Mucosa of rectum (tissue), 2 donors: Measurements from ENCODE around the gene FLNC.

ENCODE experiments used
- H3K27ac ChIP-seq, 2 donors: one replicate each; pipeline ENCODE4 v1.7.0; 2013; ENCODE audit warnings: inconsistent platforms in 2 of 2, low read depth in 2 of 2, low read length in 2 of 2
- H3K27me3 ChIP-seq, 2 donors: one replicate each; pipeline ENCODE4 v1.7.0; 2013; ENCODE audit warnings: low read length in 2 of 2; ENCODE audit not compliant: control insufficient read depth in 2 of 2, insufficient read depth in 2 of 2
- H3K36me3 ChIP-seq, 2 donors: one replicate each; pipeline ENCODE4 v1.7.0; 2013; ENCODE audit warnings: low read length in 2 of 2; ENCODE audit not compliant: control insufficient read depth in 2 of 2, insufficient read depth in 2 of 2
- H3K4me1 ChIP-seq, 2 donors: one replicate each; pipeline ENCODE4 v1.7.0; 2013; ENCODE audit warnings: low read length in 2 of 2, mild to moderate bottlenecking in 1 of 2; ENCODE audit not compliant: control insufficient read depth in 2 of 2, insufficient read depth in 2 of 2
- H3K4me3 ChIP-seq, 2 donors: one replicate each; pipeline ENCODE4 v1.7.0; 2013; ENCODE audit warnings: low read length in 2 of 2
- H3K9ac ChIP-seq, 2 donors: one replicate each; pipeline ENCODE4 v1.7.0; 2013; ENCODE audit warnings: low read length in 2 of 2, low read depth in 1 of 2, mild to moderate bottlenecking in 1 of 2
- H3K9me3 ChIP-seq, 2 donors: one replicate each; pipeline ENCODE4 v1.7.0; 2013; ENCODE audit warnings: low read length in 2 of 2; ENCODE audit not compliant: control insufficient read depth in 2 of 2
- donor health status: healthy.
- donor health status: Normal muscosa, but diverticular disease.

Gene FLNC

GRCh38 chr7:128879461-128879938 lies 49.3 kb downstream of the FLNC start:
- Histone ChIP-seq H3K27me3 (no peaks in the 10 kb centered on the region), H3K9me3 (no peaks in the 10 kb centered on the region), H3K36me3 (no peaks in the 10 kb centered on the region), H3K9ac (no peak overlapping the region), H3K4me1 (peaks cover 13 to 18% of the 10 kb centered on the region in 2 donors), H3K27ac (no peak overlapping the region), H3K4me3 (no peak overlapping the region)

GRCh38 chr7:128879939-128880746 lies 49.9 kb downstream of the FLNC start:
- Histone ChIP-seq H3K27ac (no peak overlapping the region), H3K4me3 (no peak overlapping the region), H3K9ac (no peak overlapping the region), H3K4me1 (peaks cover 6 to 13% of the 10 kb centered on the region in 2 donors), H3K36me3 (no peaks in the 10 kb centered on the region), H3K27me3 (no peaks in the 10 kb centered on the region), H3K9me3 (no peaks in the 10 kb centered on the region)

GRCh38 chr7:128880791-128881457 lies 50.7 kb downstream of the FLNC start:
- peaks cover 6 to 10% of the 10 kb centered on the region in 2 donors for H3K4me1 ChIP-seq
- no peak overlapping the region for H3K9ac ChIP-seq
- no peak overlapping the region for H3K4me3 ChIP-seq
- H3K27me3 ChIP-seq, result no peaks in the 10 kb centered on the region
- no peak overlapping the region for H3K27ac ChIP-seq
- no peaks in the 10 kb centered on the region for H3K36me3 ChIP-seq
- H3K9me3 ChIP-seq, result no peaks in the 10 kb centered on the region

- H3K27ac ChIP-seq, result no peak overlapping the region
- no peak overlapping the region for H3K4me3 ChIP-seq
- peaks cover under 1 to 4% of the 10 kb centered on the region in 2 donors for H3K4me1 ChIP-seq
- no peaks in the 10 kb centered on the region for H3K36me3 ChIP-seq
- H3K9me3 ChIP-seq, result no peaks in the 10 kb centered on the region
- H3K9ac ChIP-seq, result no peak overlapping the region
- no peaks in the 10 kb centered on the region for H3K27me3 ChIP-seq
These were observed 51.4 kb downstream of the FLNC start for GRCh38 chr7:128881458-128882125.

GRCh38 chr7:128882134-128882533 lies 51.9 kb downstream of the FLNC start:
- no peak overlapping the region for H3K9ac ChIP-seq
- H3K4me3 ChIP-seq, result no peak overlapping the region
- no peak overlapping the region for H3K27ac ChIP-seq
- H3K36me3 ChIP-seq, result no peaks in the 10 kb centered on the region
- no peaks in the 10 kb centered on the region for H3K27me3 ChIP-seq
- H3K4me1 ChIP-seq, result no peaks in the 10 kb centered on the region
- no peaks in the 10 kb centered on the region for H3K9me3 ChIP-seq

GRCh38 chr7:128883622-128884448 lies 53.6 kb downstream of the FLNC start:
- Histone ChIP-seq H3K9me3 (no peaks in the 10 kb centered on the region), H3K4me3 (peak overlapping the region; percentile 25 to 31), H3K4me1 (no peaks in the 10 kb centered on the region), H3K9ac (peak overlapping the region in 1 of 2 donors; percentile 15), H3K27ac (no peak overlapping the region), H3K36me3 (no peaks in the 10 kb centered on the region), H3K27me3 (no peaks in the 10 kb centered on the region)

GRCh38 chr7:128884561-128885369 lies 54.6 kb downstream of the FLNC start:
- Histone ChIP-seq H3K9me3 (no peaks in the 10 kb centered on the region), H3K4me3 (no peak overlapping the region), H3K27ac (no peak overlapping the region), H3K36me3 (no peaks in the 10 kb centered on the region), H3K4me1 (no peaks in the 10 kb centered on the region), H3K9ac (no peak overlapping the region), H3K27me3 (no peaks in the 10 kb centered on the region)

- no peak overlapping the region for H3K4me3 ChIP-seq
- H3K27ac ChIP-seq, result no peak overlapping the region
- no peaks in the 10 kb centered on the region for H3K4me1 ChIP-seq
- H3K36me3 ChIP-seq, result no peaks in the 10 kb centered on the region
- no peaks in the 10 kb centered on the region for H3K9me3 ChIP-seq
- no peak overlapping the region for H3K9ac ChIP-seq
- H3K27me3 ChIP-seq, result peaks cover 0 to 2% of the 10 kb centered on the region in 2 donors
These were observed 55.4 kb downstream of the FLNC start for GRCh38 chr7:128885370-128886187.
